Dedifferentiated amniotic fluid mesenchymal stem cell (primary cell): ENCODE measurements around the gene WDR48.

Experiments used
- DNase-seq: peaks from one replicate; pipeline ENCODE4 v3.0.0-alpha.2; 2016; ENCODE audit errors: extremely low spot score

The WDR48 gene

DNA sequence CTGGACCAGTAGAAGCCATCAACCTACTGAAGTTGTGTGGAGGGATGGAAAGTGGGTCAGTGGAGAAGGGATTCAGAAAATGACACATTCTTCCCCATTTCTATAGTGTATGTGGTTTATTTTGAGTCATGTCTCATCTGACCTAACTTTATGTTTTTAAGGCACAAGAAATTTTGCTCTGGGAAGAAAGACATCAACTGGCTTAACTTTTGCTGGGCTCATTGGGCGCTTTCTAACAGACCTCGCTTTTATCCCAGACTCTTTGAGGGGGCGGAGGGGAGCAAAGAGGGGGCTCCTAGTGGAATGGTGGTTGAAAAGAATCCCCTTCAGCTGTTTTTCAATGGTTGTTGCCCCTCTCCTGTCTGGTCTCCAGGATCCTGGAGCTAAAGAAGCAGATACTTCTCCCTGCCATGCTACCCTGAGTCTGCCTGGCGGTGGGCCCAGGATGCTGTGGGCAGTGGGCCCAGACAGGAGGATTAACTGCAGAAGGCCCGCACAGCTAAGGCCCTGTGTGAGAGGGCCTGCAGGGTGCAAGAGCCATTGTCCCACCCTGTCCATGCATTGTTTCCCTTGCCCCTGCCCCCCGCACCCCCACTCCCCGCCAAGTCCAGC lies 87.1 kb downstream of the WDR48 start:
- no peak for DNase-seq

- DNase-seq, result no peak
Measured at GRCh38 chr3:39139442-39139841, 87.6 kb downstream of the WDR48 start.

DNA sequence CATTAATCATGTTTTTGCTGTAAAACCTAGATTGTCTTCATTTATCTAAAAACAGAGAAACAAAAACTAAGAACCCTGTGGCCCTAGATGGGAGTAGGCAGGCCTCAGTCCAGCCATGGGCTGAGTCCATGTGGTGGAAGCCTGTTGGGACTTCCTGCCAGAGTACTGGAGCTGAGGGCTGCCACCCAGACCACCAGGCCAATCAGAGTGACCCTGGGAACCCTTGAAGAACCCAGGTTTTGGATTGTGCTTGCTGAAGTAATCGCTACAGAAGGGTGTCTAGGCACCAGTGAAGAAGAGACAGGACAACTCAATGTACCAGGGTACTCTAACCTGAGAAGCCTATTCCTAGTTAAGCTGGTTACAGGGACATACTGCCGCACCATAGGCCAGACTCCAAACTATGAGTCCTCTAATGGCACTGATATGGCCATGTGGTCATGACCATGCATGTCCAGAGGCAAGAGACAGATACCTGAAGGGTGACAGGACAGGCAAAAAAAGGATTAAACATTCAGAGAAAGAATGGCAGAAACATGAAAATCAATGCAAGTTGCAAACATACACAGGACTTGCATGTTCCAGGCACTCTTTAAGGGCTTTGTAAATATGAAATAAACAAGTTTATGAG lies 88.6 kb downstream of the WDR48 start:
- DNase-seq, result no peak

DNA sequence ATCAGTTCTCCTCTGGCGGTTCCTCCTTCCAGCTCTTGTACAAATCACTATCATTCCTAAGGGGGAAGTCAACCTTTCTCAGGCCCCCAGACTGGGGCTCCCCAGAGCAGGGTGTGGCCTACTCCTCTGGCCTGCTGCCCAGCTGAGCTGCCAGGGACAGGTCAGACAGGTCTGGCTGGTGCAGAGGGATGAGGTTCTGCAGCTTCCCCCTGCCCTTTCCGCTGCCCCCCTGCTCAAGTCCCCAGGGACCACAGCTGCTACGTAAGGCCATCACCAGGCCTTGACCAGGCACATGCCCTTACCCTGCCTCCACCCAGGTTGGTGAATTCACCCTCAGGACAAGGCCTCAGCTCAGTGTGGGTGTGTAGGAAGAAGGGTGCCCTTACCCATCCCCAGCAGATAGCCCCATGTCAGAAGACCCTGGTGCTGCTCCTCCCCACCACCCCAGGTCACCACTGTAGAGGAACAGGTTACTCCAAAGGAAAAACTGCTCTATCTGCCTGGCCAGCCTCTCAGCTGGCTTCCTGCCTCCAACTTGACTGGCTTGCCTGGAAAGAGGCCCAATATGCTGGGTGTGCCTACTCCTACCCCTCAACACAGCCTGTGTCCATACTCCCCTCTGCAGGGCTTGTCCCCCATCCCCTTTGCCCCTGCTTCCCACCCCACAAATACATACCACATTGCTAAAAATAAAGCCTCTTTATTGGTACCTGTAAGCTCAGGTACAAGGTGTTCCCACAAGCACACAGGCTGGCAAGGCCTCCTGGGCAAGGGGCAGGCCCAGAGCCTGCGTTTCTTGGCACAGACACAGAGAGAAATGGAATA lies 89.6 kb downstream of the WDR48 start:
- no peak for DNase-seq

- no peak for DNase-seq
Measured at GRCh38 chr3:39142067-39142466, 90.3 kb downstream of the WDR48 start.

GRCh38 chr3:39143051-39143885 lies 91.5 kb downstream of the WDR48 start:
- no peak for DNase-seq

DNA sequence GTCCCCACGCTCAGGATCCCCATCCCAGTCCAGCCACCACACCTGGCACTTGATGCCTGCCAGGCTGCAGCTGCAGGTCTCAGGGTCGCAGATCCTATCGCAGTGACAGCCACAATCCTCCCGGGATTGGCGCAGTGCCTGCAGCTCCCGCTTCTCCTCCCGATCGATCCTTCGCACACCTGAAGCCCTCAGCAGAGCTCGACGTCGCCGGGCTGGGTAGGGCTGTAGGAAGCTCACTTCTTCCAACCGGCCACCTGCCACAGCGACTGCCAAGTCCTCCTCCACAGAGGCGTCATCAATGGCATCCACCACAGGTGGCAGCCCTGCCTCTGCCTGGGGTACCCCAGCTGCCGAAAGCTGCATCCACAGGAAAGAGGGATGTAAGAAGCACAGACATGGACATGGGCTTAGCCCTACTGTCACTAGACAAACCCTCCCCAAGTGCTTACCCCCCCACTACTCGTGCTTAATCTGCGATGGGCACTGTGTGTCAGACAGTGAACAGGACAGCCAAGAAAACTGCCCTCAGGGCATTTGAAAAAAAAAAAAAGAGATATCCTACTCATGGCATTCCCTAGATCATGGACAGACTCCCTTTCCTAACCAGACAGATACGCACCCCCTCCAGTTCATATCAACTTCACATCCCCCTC lies 92.4 kb downstream of the WDR48 start:
- DNase-seq, result no peak

- DNase-seq, result no peak
Measured at GRCh38 chr3:39144748-39145380, 93.0 kb downstream of the WDR48 start.

GRCh38 chr3:39146083-39146501 lies 94.3 kb downstream of the WDR48 start:
- DNase-seq, result no peak
